HEK293T (cell line): ENCODE data around the gene FBXO17.

Experiments used
- LEF1 ChIP-seq: fragments of 450-650 bp; IDR thresholded peaks from 2 replicates; pipeline ENCODE4 v1.6.1; 2017; ENCODE audit warnings: mild to moderate bottlenecking, borderline replicate concordance
- SP1 ChIP-seq: fragments of 450-650 bp; IDR thresholded peaks from 2 replicates; pipeline ENCODE4 v1.6.1; 2017
- SUZ12 ChIP-seq: fragments of 450-650 bp; IDR thresholded peaks from 2 replicates; pipeline ENCODE4 v1.6.1; 2016; ENCODE audit warnings: mild to moderate bottlenecking

DNA sequence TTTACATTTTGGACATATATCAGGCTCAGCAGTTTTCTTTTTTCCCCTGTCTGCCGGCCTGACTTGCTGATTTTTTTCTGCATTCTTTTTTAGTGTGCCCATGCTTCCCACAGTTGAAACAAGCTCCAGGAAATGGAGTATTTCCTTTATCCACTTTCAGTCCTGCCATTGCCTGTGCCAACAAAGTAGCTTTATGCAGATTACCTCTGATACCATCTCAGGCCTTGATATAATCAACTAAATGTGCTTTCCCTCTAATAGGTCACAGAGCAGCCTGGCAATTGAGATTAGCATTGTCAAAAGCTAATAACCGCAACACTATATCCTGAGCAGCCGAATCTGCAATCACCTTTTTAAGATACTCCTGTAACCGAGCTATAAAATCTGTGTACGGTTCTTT, 35.6 kb downstream of the FBXO17 start:
- TF ChIP-seq SP1 (no peak), LEF1 (no peak), SUZ12 (no peak)
